HL-60 (cell line): ENCODE measurements around the gene HLCS.

ENCODE experiments used
- GABPA ChIP-seq: IDR thresholded peaks from 2 replicates; pipeline ENCODE4 v1.6.1; 2012; ENCODE audit warnings: low read depth
- POLR2AphosphoS5 ChIP-seq: IDR thresholded peaks from 2 replicates; pipeline ENCODE4 v1.6.1; 2012; ENCODE audit warnings: low read depth
- TF ChIP-seq, protein P1 (sequence below): IDR thresholded peaks from one replicate; pipeline ENCODE4 v1.5.1; 2011; ENCODE audit warnings: low read length, control low read depth, inconsistent platforms; ENCODE audit not compliant: insufficient read depth
- TF ChIP-seq, protein P2 (sequence below): IDR thresholded peaks from 2 replicates; pipeline ENCODE4 v1.6.1; 2012; ENCODE audit warnings: low read depth; ENCODE audit not compliant: insufficient replicate concordance

DNA sequence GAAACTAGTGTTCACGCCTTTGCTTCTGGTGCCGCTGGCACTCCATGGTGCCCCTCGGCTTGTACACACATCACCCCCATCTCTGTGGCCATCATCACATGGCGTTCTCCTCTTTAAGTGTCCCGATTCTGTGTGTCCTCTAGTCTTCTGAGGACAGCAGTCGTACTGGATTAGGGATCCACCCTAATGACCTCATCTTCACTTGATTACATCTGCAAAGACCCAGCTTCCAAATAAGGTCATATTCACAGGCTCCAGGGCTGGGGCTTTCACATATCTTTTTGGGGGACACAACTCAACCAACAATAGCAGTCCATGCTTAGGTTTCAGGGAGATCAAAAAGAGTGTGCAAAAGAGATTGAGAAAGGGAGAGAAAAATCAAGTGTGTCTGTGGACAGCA lies 64.9 kb downstream of the HLCS start:
- TF ChIP-seq, protein P1, sequence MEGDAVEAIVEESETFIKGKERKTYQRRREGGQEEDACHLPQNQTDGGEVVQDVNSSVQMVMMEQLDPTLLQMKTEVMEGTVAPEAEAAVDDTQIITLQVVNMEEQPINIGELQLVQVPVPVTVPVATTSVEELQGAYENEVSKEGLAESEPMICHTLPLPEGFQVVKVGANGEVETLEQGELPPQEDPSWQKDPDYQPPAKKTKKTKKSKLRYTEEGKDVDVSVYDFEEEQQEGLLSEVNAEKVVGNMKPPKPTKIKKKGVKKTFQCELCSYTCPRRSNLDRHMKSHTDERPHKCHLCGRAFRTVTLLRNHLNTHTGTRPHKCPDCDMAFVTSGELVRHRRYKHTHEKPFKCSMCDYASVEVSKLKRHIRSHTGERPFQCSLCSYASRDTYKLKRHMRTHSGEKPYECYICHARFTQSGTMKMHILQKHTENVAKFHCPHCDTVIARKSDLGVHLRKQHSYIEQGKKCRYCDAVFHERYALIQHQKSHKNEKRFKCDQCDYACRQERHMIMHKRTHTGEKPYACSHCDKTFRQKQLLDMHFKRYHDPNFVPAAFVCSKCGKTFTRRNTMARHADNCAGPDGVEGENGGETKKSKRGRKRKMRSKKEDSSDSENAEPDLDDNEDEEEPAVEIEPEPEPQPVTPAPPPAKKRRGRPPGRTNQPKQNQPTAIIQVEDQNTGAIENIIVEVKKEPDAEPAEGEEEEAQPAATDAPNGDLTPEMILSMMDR = no peak
- TF ChIP-seq, protein P2, sequence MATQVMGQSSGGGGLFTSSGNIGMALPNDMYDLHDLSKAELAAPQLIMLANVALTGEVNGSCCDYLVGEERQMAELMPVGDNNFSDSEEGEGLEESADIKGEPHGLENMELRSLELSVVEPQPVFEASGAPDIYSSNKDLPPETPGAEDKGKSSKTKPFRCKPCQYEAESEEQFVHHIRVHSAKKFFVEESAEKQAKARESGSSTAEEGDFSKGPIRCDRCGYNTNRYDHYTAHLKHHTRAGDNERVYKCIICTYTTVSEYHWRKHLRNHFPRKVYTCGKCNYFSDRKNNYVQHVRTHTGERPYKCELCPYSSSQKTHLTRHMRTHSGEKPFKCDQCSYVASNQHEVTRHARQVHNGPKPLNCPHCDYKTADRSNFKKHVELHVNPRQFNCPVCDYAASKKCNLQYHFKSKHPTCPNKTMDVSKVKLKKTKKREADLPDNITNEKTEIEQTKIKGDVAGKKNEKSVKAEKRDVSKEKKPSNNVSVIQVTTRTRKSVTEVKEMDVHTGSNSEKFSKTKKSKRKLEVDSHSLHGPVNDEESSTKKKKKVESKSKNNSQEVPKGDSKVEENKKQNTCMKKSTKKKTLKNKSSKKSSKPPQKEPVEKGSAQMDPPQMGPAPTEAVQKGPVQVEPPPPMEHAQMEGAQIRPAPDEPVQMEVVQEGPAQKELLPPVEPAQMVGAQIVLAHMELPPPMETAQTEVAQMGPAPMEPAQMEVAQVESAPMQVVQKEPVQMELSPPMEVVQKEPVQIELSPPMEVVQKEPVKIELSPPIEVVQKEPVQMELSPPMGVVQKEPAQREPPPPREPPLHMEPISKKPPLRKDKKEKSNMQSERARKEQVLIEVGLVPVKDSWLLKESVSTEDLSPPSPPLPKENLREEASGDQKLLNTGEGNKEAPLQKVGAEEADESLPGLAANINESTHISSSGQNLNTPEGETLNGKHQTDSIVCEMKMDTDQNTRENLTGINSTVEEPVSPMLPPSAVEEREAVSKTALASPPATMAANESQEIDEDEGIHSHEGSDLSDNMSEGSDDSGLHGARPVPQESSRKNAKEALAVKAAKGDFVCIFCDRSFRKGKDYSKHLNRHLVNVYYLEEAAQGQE = no peak
- no peak for TF ChIP-seq POLR2AphosphoS5
- no peak for TF ChIP-seq GABPA
